ENCODE results near the gene CLCNKA.

DNA sequence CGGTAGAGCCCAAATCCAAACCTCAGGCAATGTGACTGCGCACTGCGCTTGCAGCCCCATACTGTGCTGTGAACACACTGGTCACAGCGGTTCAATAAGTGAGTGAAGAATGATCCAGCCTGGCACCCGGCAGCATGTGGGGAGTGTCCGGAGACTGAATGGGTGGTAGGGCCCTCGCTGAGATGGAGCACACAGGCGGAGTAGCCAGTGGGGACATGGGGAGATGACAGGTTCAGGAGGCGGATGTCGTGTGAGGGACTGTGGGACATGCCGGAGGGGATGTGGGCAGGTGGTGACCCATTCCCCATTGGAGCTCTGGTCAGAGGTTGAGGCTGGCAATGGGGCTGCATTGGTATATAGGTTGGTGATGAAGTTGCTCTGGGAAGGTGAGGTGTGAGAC lies 12.2 kb upstream of the CLCNKA start:
- no peak for TF ChIP-seq CTCF (IDR thresholded peaks at IDR 0.05)
- TF ChIP-seq POLR2A (IDR thresholded peaks at IDR 0.05) = no peak

Data from adrenal gland (tissue), 5 donors.